Loucy (cell line): Measurements from ENCODE around the gene NAPSA.

Source experiments
- H2AFZ ChIP-seq: fragments of 200-600 bp; sonication (generic); 2 replicates; pipeline ENCODE4 v1.6.0; 2016; ENCODE audit warnings: antibody characterized with exemption, mild to moderate bottlenecking, low read length, moderate library complexity
- H3F3A ChIP-seq: fragments of 200-600 bp; 2 replicates; pipeline ENCODE4 v1.6.0; 2016; ENCODE audit warnings: antibody characterized with exemption, low read depth, mild to moderate bottlenecking
- H3K27me3 ChIP-seq: fragments of 200-600 bp; sonication (generic); 2 replicates; pipeline ENCODE4 v1.6.1; 2014; ENCODE audit warnings: low read length, mild to moderate bottlenecking; ENCODE audit not compliant: insufficient read depth, poor library complexity, severe bottlenecking
- H3K36me3 ChIP-seq: fragments of 200-600 bp; sonication (generic); 2 replicates; pipeline ENCODE4 v1.6.1; 2016; ENCODE audit warnings: low read length; ENCODE audit not compliant: insufficient read depth
- H3K4me1 ChIP-seq: fragments of 200-600 bp; sonication (generic); 2 replicates; pipeline ENCODE4 v1.5.1; 2014; ENCODE audit warnings: low read length, mild to moderate bottlenecking; ENCODE audit not compliant: insufficient read depth, poor library complexity, severe bottlenecking
- H3K4me2 ChIP-seq: fragments of 200-600 bp; sonication (generic); 2 replicates; pipeline ENCODE4 v1.6.0; 2014; ENCODE audit warnings: antibody characterized with exemption, low read length, low read depth, mild to moderate bottlenecking; ENCODE audit not compliant: poor library complexity, severe bottlenecking
- H3K4me3 ChIP-seq: fragments of 200-600 bp; sonication (generic); 2 replicates; pipeline ENCODE4 v1.5.1; 2014; ENCODE audit warnings: low read length, mild to moderate bottlenecking, mixed read lengths; ENCODE audit not compliant: poor library complexity, severe bottlenecking
- H3K79me2 ChIP-seq: fragments of 200-600 bp; sonication (generic); 2 replicates; pipeline ENCODE4 v1.6.1; 2014; ENCODE audit warnings: low read length; ENCODE audit not compliant: insufficient read depth
- H3K9ac ChIP-seq: fragments of 200-600 bp; sonication (generic); 2 replicates; pipeline ENCODE4 v1.6.0; 2014; ENCODE audit warnings: mild to moderate bottlenecking, low read depth, low read length, moderate library complexity; ENCODE audit not compliant: poor library complexity, severe bottlenecking
- H3K9me2 ChIP-seq: fragments of 200-600 bp; sonication (generic); replicated peaks from 2 replicates; pipeline ENCODE4 v1.6.1; 2016; ENCODE audit warnings: low read depth, low read length, mixed read lengths
- H3K9me3 ChIP-seq: fragments of 200-600 bp; sonication (generic); 2 replicates; pipeline ENCODE4 v1.6.1; 2014; ENCODE audit warnings: mild to moderate bottlenecking, antibody characterized with exemption, low read length, low read depth; ENCODE audit not compliant: insufficient read depth
- H4K20me1 ChIP-seq: fragments of 200-600 bp; sonication (generic); 2 replicates; pipeline ENCODE4 v1.6.0; 2014; ENCODE audit warnings: antibody characterized with exemption, low read length, mild to moderate bottlenecking; ENCODE audit not compliant: insufficient read depth, poor library complexity, severe bottlenecking
- EZH2phosphoT487 ChIP-seq: fragments of 200-600 bp; IDR thresholded peaks from 2 replicates; pipeline ENCODE4 v1.6.1; 2018; ENCODE audit warnings: antibody characterized with exemption, mild to moderate bottlenecking, moderate library complexity, borderline replicate concordance
- TF ChIP-seq, protein P1 (sequence below): fragments of 200-600 bp; sonication (generic); conservative IDR thresholded peaks from 2 replicates; pipeline ENCODE4 v1.5.1; 2014; ENCODE audit warnings: mild to moderate bottlenecking, antibody characterized with exemption, low read length

The NAPSA gene

DNA sequence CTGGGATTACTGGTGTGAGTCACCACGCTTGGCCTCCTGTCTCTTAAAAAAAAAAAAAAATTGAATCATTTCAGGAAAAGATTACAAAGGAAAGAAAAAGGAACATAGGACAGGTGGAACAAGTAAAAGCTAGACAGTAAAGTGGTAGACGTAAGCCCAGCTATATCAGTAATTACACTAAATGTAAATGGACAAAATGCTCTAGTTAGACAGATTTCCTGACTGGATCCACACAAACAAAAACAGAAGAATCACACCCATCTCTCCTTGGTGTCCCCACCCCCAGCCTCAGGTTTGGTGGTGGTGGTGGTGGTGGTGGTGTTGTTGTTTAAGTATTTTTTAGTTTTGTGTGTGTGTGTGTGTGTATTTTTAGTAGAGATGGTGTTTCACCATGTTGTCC lies 47.0 kb upstream of the NAPSA start:
- H3K4me3 ChIP-seq, result no peak overlapping the region
- H2AFZ ChIP-seq, result no peak overlapping the region
- no peaks in the 10 kb centered on the region for H3K27me3 ChIP-seq
- H4K20me1 ChIP-seq, result no peaks in the 10 kb centered on the region
- no peaks in the 10 kb centered on the region for H3K9me2 ChIP-seq
- H3F3A ChIP-seq, result no peaks in the 10 kb centered on the region
- no peaks in the 10 kb centered on the region for H3K4me1 ChIP-seq
- H3K4me2 ChIP-seq, result no peak overlapping the region
- TF ChIP-seq EZH2phosphoT487, result no peak
- TF ChIP-seq, protein P1, sequence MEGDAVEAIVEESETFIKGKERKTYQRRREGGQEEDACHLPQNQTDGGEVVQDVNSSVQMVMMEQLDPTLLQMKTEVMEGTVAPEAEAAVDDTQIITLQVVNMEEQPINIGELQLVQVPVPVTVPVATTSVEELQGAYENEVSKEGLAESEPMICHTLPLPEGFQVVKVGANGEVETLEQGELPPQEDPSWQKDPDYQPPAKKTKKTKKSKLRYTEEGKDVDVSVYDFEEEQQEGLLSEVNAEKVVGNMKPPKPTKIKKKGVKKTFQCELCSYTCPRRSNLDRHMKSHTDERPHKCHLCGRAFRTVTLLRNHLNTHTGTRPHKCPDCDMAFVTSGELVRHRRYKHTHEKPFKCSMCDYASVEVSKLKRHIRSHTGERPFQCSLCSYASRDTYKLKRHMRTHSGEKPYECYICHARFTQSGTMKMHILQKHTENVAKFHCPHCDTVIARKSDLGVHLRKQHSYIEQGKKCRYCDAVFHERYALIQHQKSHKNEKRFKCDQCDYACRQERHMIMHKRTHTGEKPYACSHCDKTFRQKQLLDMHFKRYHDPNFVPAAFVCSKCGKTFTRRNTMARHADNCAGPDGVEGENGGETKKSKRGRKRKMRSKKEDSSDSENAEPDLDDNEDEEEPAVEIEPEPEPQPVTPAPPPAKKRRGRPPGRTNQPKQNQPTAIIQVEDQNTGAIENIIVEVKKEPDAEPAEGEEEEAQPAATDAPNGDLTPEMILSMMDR, result no peak
- H3K9me3 ChIP-seq, result no peaks in the 10 kb centered on the region
- H3K9ac ChIP-seq, result no peak overlapping the region
- peaks cover 7% of the 10 kb centered on the region; the same call in 1 of the 2 replicates for H3K36me3 ChIP-seq
- H3K79me2 ChIP-seq, result no peaks in the 10 kb centered on the region

DNA sequence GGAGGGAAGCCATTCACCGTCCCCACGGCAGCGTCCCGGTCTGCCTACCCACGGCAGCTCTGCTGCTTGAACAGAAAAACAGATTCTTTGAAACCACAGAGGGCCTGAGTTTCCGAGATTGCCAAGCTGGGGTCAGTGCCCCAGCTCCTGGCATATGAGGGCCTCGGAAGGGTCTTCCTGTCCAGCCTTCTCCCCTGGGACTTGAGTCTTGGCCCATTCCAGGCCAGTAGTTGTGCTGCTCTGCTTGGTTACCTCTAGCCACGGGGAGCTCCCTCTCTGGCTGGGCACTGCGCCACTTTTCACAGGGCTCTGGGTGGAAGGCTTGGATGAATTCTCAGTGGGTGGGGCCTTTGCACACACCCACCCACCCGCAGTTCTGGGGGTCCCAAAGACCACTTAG lies 44.7 kb upstream of the NAPSA start:
- no peak overlapping the region for H3K4me2 ChIP-seq
- no peaks in the 10 kb centered on the region for H3K9me3 ChIP-seq
- no peak overlapping the region for H3K9ac ChIP-seq
- no peaks in the 10 kb centered on the region for H3K79me2 ChIP-seq
- no peaks in the 10 kb centered on the region for H3K27me3 ChIP-seq
- no peaks in the 10 kb centered on the region for H3F3A ChIP-seq
- H4K20me1 ChIP-seq, result no peaks in the 10 kb centered on the region
- peaks cover 17% of the 10 kb centered on the region; the same call in 1 of the 2 replicates for H3K36me3 ChIP-seq
- no peak overlapping the region for H3K4me3 ChIP-seq
- no peaks in the 10 kb centered on the region for H3K4me1 ChIP-seq
- H3K9me2 ChIP-seq, result no peaks in the 10 kb centered on the region
- no peak overlapping the region for H2AFZ ChIP-seq
- TF ChIP-seq, protein P1, result no peak
- no peak for TF ChIP-seq EZH2phosphoT487

DNA sequence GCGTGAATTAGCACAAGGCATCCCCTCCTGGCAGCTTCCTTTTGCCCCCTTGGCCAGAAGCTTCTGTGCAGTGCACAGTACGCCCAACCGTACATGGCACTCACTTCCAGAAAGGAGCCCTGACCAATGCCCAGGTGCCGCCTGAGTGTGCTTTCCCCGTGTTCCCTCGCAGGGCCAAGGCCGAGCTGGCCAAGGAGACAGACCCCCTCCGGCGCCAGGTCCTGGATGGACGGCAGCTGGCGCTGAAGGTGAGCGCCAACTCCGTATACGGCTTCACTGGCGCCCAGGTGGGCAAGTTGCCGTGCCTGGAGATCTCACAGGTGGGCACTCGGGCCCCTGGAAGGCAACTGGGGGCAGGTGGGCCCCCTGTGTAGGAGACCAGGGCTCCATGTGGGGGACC lies 43.9 kb upstream of the NAPSA start:
- Histone ChIP-seq H3K27me3 (no peaks in the 10 kb centered on the region), H4K20me1 (no peaks in the 10 kb centered on the region), H3K79me2 (no peaks in the 10 kb centered on the region), H3K9me3 (no peaks in the 10 kb centered on the region), H3K4me2 (no peak overlapping the region), H3K4me1 (no peaks in the 10 kb centered on the region), H3K4me3 (no peak overlapping the region), H3K36me3 (peaks cover 17% of the 10 kb centered on the region; the same call in 1 of the 2 replicates), H3K9me2 (no peaks in the 10 kb centered on the region), H3K9ac (no peak overlapping the region), H2AFZ (no peak overlapping the region), H3F3A (no peaks in the 10 kb centered on the region)
- TF ChIP-seq, protein P1, result no peak
- TF ChIP-seq EZH2phosphoT487, result no peak
